Skeletal muscle satellite cell (primary cell): Measurements from ENCODE around the gene IZUMO4.
"Not testable (repeated sequence)": the region's sequence is repeated elsewhere in the genome, so short reads cannot be mapped to it uniquely, and the experiment has no call there.

Experiments used
- H3K27me3 ChIP-seq: 2 replicates; pipeline ENCODE4 v1.7.0; 2013; ENCODE audit warnings: low read length; ENCODE audit not compliant: control insufficient read depth, insufficient read depth
- H3K36me3 ChIP-seq: 2 replicates; pipeline ENCODE4 v1.7.0; 2013; ENCODE audit warnings: mild to moderate bottlenecking, control low read depth, low read length; ENCODE audit not compliant: insufficient read depth
- H3K4me1 ChIP-seq: 2 replicates; pipeline ENCODE4 v1.7.0; 2013; ENCODE audit warnings: low read length; ENCODE audit not compliant: control insufficient read depth, insufficient read depth
- H3K4me2 ChIP-seq: 2 replicates; pipeline ENCODE4 v1.7.0; 2013; ENCODE audit warnings: mild to moderate bottlenecking, low read length
- H3K4me3 ChIP-seq: 2 replicates; pipeline ENCODE4 v1.7.0; 2013; ENCODE audit warnings: low read length
- H3K9ac ChIP-seq: 2 replicates; pipeline ENCODE4 v1.7.0; 2013; ENCODE audit warnings: mild to moderate bottlenecking, low read depth, low read length, moderate library complexity
- H3K9me3 ChIP-seq: replicated peaks from 2 replicates; pipeline ENCODE4 v1.7.0; 2013; ENCODE audit warnings: mild to moderate bottlenecking, control low read depth, low read length

Gene IZUMO4

DNA sequence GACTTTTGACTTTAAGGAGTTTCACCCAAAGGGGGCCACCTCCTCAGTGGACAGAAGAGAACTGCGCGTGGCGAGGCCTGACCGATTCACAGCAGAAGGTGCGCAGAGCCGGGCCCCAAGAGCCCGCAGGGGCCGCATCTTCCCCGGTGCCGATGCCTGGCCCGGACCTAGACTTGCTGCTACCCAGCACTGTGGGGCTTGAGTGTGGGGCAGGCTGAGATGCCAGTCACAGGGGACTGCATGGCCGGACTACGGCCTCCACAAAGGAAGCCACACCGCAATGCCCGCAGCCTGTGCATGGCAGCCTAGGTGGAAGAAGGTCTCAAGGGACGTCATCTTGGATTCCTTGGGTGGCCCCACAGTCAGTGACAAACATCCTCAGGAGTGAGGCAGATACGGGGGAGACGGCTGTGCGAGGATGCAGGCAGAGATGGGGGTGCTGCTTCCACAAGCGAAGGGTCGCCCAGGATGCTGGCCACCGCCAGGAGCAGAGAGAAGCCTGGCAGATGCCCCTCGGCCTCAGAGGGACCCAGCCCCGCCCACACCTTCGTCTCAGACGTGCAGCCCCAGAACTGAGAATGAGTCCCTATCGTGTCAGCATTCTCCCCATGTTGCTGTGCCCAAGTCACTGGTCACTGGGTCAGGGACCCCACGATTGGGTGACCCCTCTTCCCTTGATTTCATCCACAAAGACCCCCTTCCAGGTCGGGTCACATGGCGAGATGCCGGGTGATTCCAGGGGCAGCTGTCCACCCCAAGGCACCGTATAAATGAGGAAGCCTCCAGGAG, 17.4 kb upstream of the IZUMO4 start:
- peaks cover 73% of the 10 kb centered on the region for H3K36me3 ChIP-seq
- no peaks in the 10 kb centered on the region for H3K9me3 ChIP-seq
- no peak overlapping the region for H3K4me3 ChIP-seq
- no peaks in the 10 kb centered on the region for H3K27me3 ChIP-seq
- no peak overlapping the region for H3K4me2 ChIP-seq
- no peaks in the 10 kb centered on the region for H3K4me1 ChIP-seq
- no peak overlapping the region for H3K9ac ChIP-seq

DNA sequence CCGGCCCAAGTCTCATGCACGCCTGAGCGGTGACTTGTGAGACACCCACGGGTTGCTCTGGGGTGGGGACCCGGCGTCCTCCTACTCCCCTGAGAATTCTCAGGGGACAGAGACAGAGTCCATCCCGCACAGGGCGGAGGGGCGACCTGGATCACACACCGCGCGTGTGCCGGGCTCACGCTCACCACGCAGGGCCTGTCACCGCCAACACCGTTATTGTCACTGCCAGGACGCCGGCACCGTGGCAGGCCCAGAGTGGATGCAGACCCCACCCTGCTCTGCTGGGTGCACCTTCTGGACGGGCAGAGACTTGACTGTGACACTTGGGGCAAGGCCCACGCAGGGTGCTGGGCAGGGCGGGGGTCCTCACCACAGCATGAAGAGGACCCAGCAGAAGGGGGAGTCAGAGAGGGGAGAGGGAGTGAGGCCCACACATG, 16.8 kb upstream of the IZUMO4 start:
- H3K9me3 ChIP-seq: no peaks in the 10 kb centered on the region
- H3K4me2 ChIP-seq: no peak overlapping the region
- no peaks in the 10 kb centered on the region for H3K4me1 ChIP-seq
- no peak overlapping the region for H3K9ac ChIP-seq
- H3K27me3 ChIP-seq: no peaks in the 10 kb centered on the region
- no peak overlapping the region for H3K4me3 ChIP-seq
- H3K36me3 ChIP-seq: peaks cover 73% of the 10 kb centered on the region

DNA sequence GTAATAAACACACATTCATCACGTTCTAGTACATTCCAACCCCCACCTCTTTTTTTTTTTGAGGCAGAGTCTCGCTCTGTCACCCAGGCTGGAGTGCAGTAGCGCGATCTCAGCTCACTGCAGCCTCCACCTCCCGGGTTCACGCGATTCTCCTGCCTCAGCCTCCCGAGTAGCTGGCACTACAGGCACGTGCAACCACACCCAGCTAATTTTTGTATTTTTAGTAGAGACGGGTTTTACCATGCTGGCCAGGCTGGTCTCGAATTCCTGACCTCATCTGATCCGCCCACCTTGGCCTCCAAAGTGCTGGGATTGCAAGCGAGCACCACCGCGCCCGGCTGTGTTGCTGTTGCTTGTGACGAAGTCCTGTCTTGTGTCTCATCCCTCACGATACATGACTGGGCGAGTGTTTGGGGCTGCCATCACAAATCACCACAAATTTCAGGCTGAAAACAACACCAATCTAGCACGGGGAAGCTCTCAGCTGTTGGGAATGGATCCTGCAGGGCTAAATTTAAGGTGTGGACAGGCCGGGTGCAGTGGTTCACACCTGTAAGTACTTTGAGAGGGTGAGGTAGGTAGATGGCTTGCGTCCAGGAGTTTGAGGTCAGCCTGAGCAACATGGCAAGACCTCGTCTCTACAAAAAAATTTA, 16.3 kb upstream of the IZUMO4 start:
- Histone ChIP-seq H3K36me3 (peaks cover 70% of the 10 kb centered on the region), H3K9me3 (no peaks in the 10 kb centered on the region), H3K4me2 (no peak overlapping the region), H3K4me3 (no peak overlapping the region), H3K4me1 (no peaks in the 10 kb centered on the region), H3K9ac (no peak overlapping the region), H3K27me3 (no peaks in the 10 kb centered on the region)

DNA sequence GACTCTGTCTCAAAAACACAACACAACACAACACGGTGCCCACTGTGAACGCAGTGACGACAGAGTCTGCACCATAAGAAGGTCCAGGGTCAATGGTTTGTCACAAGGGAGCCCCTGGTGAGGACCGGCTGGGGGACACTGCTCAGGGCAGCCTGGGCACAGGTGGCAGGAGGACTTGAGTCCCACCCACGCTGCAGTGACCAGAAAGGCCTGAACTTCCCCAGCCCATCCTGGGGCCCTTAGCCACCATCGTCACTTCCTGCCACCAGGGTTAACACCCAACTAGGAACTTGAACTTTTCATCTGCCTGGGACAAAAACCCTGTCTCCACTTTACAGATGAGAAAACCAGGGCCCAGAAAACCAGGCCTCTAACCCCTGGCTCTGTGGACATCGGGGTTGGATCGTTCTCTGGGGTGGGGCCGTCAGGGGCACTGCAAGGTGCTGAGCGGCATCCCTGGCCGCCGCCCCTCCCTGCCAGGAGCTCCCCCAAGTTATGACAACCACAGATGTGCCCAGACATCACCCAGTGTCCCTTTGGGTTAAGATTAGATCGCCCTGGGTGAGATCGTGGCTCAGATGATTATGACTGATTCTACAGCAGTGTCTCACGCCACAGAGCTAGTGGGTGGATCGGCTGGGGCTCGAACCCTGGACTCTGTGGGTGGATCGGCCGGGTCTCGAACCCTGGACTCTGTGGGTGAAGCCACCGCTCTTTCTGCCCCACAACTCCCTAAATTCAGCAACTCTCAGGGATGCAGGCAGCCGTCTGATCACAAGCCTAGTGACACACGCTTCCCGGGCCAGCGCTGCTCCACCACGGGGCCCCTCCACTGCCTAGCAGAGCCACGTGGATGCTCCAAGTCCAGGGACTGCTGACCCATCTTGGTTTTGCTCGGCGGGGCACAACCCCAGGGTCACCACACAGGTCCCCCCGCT, 14.6 kb upstream of the IZUMO4 start:
- Histone ChIP-seq H3K9ac (no peak overlapping the region), H3K4me3 (no peak overlapping the region), H3K36me3 (peaks cover 61% of the 10 kb centered on the region), H3K9me3 (no peaks in the 10 kb centered on the region), H3K4me2 (no peak overlapping the region), H3K27me3 (no peaks in the 10 kb centered on the region), H3K4me1 (no peaks in the 10 kb centered on the region)

DNA sequence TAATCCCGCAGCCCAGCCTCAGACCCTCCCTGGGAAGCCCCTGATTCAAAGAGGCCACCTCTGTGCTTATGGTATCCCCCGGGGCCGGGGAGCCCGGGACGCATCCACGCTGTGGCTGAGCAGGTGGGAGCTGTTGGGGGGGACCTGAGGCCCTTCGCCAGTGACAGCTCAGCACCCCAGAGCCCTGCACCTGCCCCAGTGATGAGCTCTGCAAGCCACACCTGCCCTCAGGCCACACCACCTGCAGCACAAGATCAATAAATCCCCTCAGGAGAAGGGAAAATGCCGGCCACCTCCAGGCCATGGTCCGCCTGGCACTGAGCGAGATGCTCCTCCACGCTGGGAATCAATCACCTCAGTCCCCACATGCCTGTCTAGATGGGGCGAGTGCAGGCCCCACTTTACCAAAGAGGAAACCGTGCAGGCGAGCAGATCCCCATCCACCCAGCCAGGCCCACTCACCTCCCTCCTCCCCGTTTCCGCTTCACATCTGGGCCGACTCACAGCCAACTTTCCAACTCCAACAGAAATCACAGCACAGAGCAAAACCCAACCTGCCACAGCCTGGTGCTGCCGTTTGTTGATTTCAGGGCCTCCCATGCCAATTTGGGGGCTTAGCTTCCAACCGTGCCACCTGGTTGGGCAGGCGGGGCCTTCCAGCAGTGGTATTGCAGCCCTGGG, 13.4 kb upstream of the IZUMO4 start:
- Histone ChIP-seq H3K36me3 (peaks cover 49% of the 10 kb centered on the region), H3K4me3 (no peak overlapping the region), H3K4me2 (no peak overlapping the region), H3K9me3 (no peaks in the 10 kb centered on the region), H3K27me3 (no peaks in the 10 kb centered on the region), H3K4me1 (no peaks in the 10 kb centered on the region), H3K9ac (no peak overlapping the region)

DNA sequence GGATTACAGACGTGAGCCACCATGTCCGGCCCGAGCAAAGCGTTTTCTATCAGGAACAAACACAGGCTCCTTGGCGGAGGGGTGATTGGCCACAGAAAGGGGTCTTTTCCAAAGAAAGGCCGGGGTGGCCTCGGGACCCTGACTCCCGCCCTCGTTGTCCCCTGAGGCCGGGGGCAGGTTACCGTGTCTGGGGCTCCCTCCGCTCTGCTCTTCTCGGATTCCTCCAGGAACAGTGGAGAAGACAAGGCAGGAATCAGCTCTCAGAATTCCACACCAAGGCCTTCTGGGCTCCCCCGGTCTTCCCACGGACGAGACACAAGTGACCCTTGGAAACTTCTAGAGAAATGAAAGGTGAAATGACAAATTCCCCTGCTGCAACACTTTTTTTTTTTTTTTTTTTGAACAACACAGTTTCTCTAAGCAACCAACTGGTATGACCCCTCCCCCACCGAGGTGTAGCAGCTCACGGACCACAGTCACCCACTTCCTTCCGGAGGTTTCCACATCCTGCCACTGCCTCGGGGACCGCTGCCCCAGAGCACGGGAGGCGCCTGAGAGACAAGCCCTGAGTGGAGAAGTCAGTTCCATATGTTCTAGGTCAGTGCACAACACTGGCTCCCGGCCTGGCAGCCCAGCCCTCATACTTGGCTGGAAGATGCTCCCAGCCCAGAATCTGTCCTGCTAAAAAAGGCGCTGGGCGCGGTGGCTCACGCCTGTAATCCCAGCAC, 11.6 kb upstream of the IZUMO4 start:
- H3K4me1 ChIP-seq: peaks cover 14% of the 10 kb centered on the region
- H3K36me3 ChIP-seq: peaks cover 31% of the 10 kb centered on the region

DNA sequence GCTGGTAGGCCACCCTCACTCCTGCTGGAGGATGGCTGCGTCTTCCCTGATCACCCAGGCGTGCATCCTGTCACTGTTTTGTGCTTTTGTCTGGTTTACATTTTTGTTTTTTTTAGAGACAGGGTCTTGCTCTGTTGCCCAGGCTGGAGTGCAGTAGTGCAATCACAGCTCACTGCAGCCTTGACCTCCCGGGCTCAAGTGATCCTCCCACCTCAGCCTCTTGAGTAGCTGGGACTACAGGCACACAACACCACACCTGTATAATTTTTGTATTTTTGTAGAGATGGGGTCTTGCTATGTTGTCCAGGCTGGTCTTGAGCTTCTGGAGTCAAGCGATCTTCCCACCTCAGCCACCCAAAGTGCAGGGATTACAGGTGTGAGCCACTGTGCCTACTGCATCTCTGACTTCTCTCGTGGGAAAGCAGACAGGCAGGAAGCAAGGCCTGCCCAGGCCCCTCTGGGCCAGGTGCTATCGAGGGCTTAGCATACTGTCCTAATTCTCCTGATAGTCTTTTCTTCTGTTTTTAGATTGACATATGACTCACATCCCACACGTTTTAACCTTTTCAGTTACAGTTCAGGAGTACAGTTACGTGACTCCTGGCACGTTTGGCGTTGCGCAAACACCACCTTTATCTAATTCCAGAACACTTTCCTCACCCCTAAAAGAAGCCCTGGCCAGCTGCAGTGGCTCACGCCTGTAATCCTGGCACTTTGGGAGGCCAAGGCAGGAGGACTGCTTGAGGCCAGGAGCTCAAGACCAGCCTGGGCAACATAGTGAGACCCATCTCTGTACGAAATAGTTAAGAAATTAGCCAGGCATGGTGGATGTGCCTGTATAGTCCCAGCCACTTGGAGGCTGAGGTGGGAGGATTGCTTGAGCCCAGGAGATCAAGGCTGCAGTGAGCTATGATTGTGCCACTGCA, 9.8 kb upstream of the IZUMO4 start:
- not testable (repeated sequence) for H3K9me3 ChIP-seq, H3K4me3 ChIP-seq, H3K9ac ChIP-seq, H3K4me2 ChIP-seq, H3K27me3 ChIP-seq
- H3K4me1 ChIP-seq: peaks cover 26% of the 10 kb centered on the region
- H3K36me3 ChIP-seq: peaks cover 21% of the 10 kb centered on the region

More for the DNA sequence above, 11.6 kb upstream of the IZUMO4 start:
- Histone ChIP-seq H3K9ac (no peak overlapping the region), H3K4me2 (no peak overlapping the region), H3K27me3 (no peaks in the 10 kb centered on the region), H3K4me3 (no peak overlapping the region), H3K9me3 (no peaks in the 10 kb centered on the region)

DNA sequence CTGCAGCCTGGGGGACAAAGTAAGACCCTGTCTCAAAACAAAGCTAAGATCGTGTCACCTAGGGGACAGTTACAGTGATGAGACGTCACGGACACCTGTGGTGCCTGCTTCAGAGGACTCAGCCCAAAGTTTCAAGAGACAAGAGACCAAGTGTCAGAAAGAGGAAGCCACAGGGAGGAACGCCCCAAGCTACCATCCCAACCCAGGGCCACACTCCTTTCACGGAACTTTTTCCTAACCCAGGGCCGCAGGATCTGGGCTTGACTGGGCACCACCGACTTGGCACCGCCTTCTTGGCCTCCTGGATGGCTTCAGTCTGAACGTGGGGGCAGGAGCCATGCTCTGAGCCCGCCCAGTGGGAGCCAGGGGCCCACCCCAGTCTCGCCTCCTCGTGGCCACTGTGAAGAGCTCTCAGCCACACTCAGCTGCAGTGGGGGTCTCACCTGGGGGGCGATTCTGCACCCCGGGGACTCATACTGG, 9.1 kb upstream of the IZUMO4 start:
- Histone ChIP-seq H3K36me3 (peaks cover 14% of the 10 kb centered on the region), H3K9ac (no peak overlapping the region), H3K4me3 (no peak overlapping the region), H3K27me3 (no peaks in the 10 kb centered on the region), H3K9me3 (no peaks in the 10 kb centered on the region), H3K4me2 (no peak overlapping the region), H3K4me1 (peaks cover 26% of the 10 kb centered on the region)

DNA sequence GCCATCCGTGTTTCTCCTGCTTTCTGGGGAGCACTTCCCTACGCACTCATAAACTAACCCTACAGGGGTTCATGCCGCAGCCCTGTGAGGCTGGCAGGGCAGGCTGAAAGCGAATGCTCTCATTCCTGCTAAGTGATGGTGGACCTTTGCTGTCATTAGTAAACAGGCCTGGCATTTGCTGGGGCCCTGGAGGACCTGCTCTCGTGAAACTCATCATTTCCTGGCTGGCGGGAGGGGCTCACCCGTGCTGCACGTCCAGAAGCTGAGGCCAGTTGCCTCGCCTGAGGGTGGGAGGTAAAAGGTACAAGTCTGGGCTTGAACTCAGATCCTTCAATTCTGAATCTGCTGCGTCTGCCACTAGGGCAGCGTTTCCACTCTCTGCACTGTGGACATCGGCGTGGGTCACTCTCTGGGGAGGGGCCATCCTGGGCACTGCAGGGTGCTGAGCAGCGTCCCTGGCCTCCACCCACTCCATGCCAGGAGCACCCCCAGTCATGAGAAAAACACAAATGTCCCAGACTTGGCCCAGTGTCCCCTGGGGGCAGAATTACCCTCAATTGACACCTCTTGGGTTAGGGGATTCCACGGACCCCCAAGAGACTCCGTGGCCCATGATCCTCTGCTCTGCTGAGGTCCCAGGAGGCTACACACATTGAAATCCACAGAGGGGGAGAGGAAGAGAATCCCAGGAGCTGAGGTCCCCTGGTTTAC, 7.6 kb upstream of the IZUMO4 start:
- H3K36me3 ChIP-seq: peaks cover 14% of the 10 kb centered on the region
- H3K9me3 ChIP-seq: no peaks in the 10 kb centered on the region
- no peaks in the 10 kb centered on the region for H3K27me3 ChIP-seq
- peak overlapping the region; percentile 46 for H3K9ac ChIP-seq
- no peak overlapping the region for H3K4me3 ChIP-seq
- H3K4me1 ChIP-seq: peaks cover 26% of the 10 kb centered on the region
- peak overlapping the region; percentile 88 for H3K4me2 ChIP-seq
